Tibial artery (tissue), 4 donors: ENCODE data around the gene ARL15.
A peak's percentile ranks its signal among the peaks of the same experiment; 100 is the strongest.

Experiments used
- DNase-seq, 2 donors: peaks; one replicate each; pipeline ENCODE4 v3.0.0-alpha.2; 2019
- H3K27ac ChIP-seq, 2 donors: fragments of 200-600 bp; sonication (generic) in 1 of 2; 1 replicate in 1 of 2; 2 replicates in 1 of 2; pipeline ENCODE4 v1.5.1; 2018 to 2019; ENCODE audit warnings: mild to moderate bottlenecking in 1 of 2
- H3K27me3 ChIP-seq, 2 donors: fragments of 200-600 bp; sonication (generic) in 1 of 2; one replicate each; pipeline versions ENCODE4 v1.5.1 to v1.6.0; 2016 to 2019
- H3K36me3 ChIP-seq, 3 donors: fragments of 200-600 bp; sonication (generic) in 2 of 3; one replicate each; pipeline ENCODE4 v1.5.1; 2016 to 2019; ENCODE audit warnings: mild to moderate bottlenecking in 2 of 3
- H3K4me1 ChIP-seq, 4 donors: fragments of 200-600 bp; sonication (generic) in 2 of 4; 1 replicate in 3 of 4; 2 replicates in 1 of 4; pipeline ENCODE4 v1.5.1; 2016 to 2019
- H3K4me3 ChIP-seq, 2 donors: fragments of 200-600 bp; sonication (generic) in 1 of 2; 1 replicate in 1 of 2; 2 replicates in 1 of 2; pipeline ENCODE4 v1.5.1; 2018 to 2019; ENCODE audit warnings: mild to moderate bottlenecking in 2 of 2
- H3K9me3 ChIP-seq, 3 donors: fragments of 200-600 bp; sonication (generic) in 1 of 3; one replicate each; pipeline ENCODE4 v1.5.1; 2016 to 2019
- CTCF ChIP-seq, 2 experiments: fragments of 200-600 bp in 1 of 2; fragments of 450-650 bp in 1 of 2; IDR thresholded peaks; one replicate each; pipeline ENCODE4 v1.5.1; 2017 to 2019; ENCODE audit warnings: antibody characterized with exemption in 2 of 2, mild to moderate bottlenecking in 1 of 2, moderate library complexity in 1 of 2
- intact Hi-C: fragments of 100-400 bp; cut with DNase I; formaldehyde crosslinking; loops from one replicate; pipeline ENCODE4 v1.15.0; 2023; ENCODE audit warnings: low total_unique reads

Gene ARL15

GRCh38 chr5:54242297-54242696, 68.1 kb downstream of the ARL15 start:
- no peak overlapping the region for H3K4me3 ChIP-seq
- H3K9me3 ChIP-seq: no peaks in the 10 kb centered on the region
- intact Hi-C loops: loop anchor here (10.0 kb wide), 2 partner anchors 173 to 253 kb away; no protein-coding TSS in a partner anchor
- H3K36me3 ChIP-seq: no peaks in the 10 kb centered on the region
- H3K27me3 ChIP-seq: no peaks in the 10 kb centered on the region
- no peaks in the 10 kb centered on the region for H3K4me1 ChIP-seq
- H3K27ac ChIP-seq: no peak overlapping the region
- DNase-seq: no peak
- no peak for TF ChIP-seq CTCF (IDR thresholded peaks at IDR 0.05)

- H3K4me3 ChIP-seq: no peak overlapping the region
- no peaks in the 10 kb centered on the region for H3K27me3 ChIP-seq
- peak; percentile 35 to 39 for TF ChIP-seq CTCF (IDR thresholded peaks at IDR 0.05)
- intact Hi-C loops: no loop called here
- no peaks in the 10 kb centered on the region for H3K36me3 ChIP-seq
- no peak overlapping the region for H3K27ac ChIP-seq
- H3K4me1 ChIP-seq: peaks cover 0 to 8% (median 0%) of the 10 kb centered on the region in 4 donors
- H3K9me3 ChIP-seq: no peaks in the 10 kb centered on the region
- DNase-seq: no peak
Observed at GRCh38 chr5:54234304-54234933, 76.0 kb downstream of the ARL15 start.

- Histone ChIP-seq H3K4me3 (no peak overlapping the region), H3K9me3 (no peaks in the 10 kb centered on the region), H3K36me3 (no peaks in the 10 kb centered on the region), H3K4me1 (peaks cover 0 to 11% (median 0%) of the 10 kb centered on the region in 4 donors), H3K27me3 (no peaks in the 10 kb centered on the region), H3K27ac (no peak overlapping the region)
- intact Hi-C loops: no loop called here
- DNase-seq: no peak
- TF ChIP-seq CTCF (IDR thresholded peaks at IDR 0.05): no peak
Observed at GRCh38 chr5:54230936-54231685, 79.3 kb downstream of the ARL15 start.

GRCh38 chr5:54229041-54229780, 81.2 kb downstream of the ARL15 start:
- H3K27ac ChIP-seq: no peak overlapping the region
- no peaks in the 10 kb centered on the region for H3K36me3 ChIP-seq
- H3K4me3 ChIP-seq: no peak overlapping the region
- peaks cover 0 to 6% (median 0%) of the 10 kb centered on the region in 4 donors for H3K4me1 ChIP-seq
- TF ChIP-seq CTCF (IDR thresholded peaks at IDR 0.05): peak; percentile 77 to 86
- no peaks in the 10 kb centered on the region for H3K9me3 ChIP-seq
- intact Hi-C loops: loop anchor here (10.0 kb wide), 1 partner anchor 1064 kb away; no protein-coding TSS in a partner anchor
- peak; percentile 72 to 78 for DNase-seq
- no peaks in the 10 kb centered on the region for H3K27me3 ChIP-seq

- no peak for DNase-seq
- Histone ChIP-seq H3K36me3 (no peaks in the 10 kb centered on the region), H3K9me3 (no peaks in the 10 kb centered on the region), H3K4me1 (peaks cover 0 to 6% (median 0%) of the 10 kb centered on the region in 4 donors), H3K27ac (no peak overlapping the region), H3K27me3 (no peaks in the 10 kb centered on the region), H3K4me3 (no peak overlapping the region)
- TF ChIP-seq CTCF (IDR thresholded peaks at IDR 0.05): no peak
- intact Hi-C loops: loop anchor here (10.0 kb wide), 1 partner anchor 1063 kb away; no protein-coding TSS in a partner anchor
Observed at GRCh38 chr5:54227759-54228158, 82.6 kb downstream of the ARL15 start.
